ENCODE results near the gene WDR88.
"Not testable (repeated sequence)": the region's sequence is repeated elsewhere in the genome, so short reads cannot be mapped to it uniquely, and the experiment has no call there.

Gene WDR88

GRCh38 chr19:33132021-33132420, at the start of gene WDR88:
WDR88 (plus strand) TSS chr19:33132114; CDS start chr19:33132170, 56 bp downstream.
- DNase-seq (ENCODE audit: low spot score) = no peak

- no peak for DNase-seq (ENCODE audit: low spot score)
Measured at GRCh38 chr19:33085570-33086128, 46.3 kb upstream of the WDR88 start.

GRCh38 chr19:33086955-33087354, 45.0 kb upstream of the WDR88 start:
- no peak for DNase-seq (ENCODE audit: low spot score)

- DNase-seq (ENCODE audit: low spot score) = no peak
Measured at GRCh38 chr19:33089010-33089409, 42.9 kb upstream of the WDR88 start.

- DNase-seq (ENCODE audit: low spot score) = no peak
Measured at GRCh38 chr19:33090179-33090578, 41.7 kb upstream of the WDR88 start.

GRCh38 chr19:33093420-33094210, 38.3 kb upstream of the WDR88 start:
- DNase-seq (ENCODE audit: low spot score) = no peak

- no peak for DNase-seq (ENCODE audit: low spot score)
Measured at GRCh38 chr19:33094436-33095067, 37.4 kb upstream of the WDR88 start.

- DNase-seq (ENCODE audit: low spot score) = no peak
Measured at GRCh38 chr19:33096005-33096404, 35.9 kb upstream of the WDR88 start.

GRCh38 chr19:33098055-33098534, 33.8 kb upstream of the WDR88 start:
- DNase-seq (ENCODE audit: low spot score) = no peak

- no peak for DNase-seq (ENCODE audit: low spot score)
Measured at GRCh38 chr19:33100894-33101644, 30.8 kb upstream of the WDR88 start.

GRCh38 chr19:33102893-33103292, 29.0 kb upstream of the WDR88 start:
- no peak for DNase-seq (ENCODE audit: low spot score)

GRCh38 chr19:33108161-33108560, 23.8 kb upstream of the WDR88 start:
- DNase-seq (ENCODE audit: low spot score) = no peak

- DNase-seq (ENCODE audit: low spot score) = no peak
Measured at GRCh38 chr19:33110137-33110910, 21.6 kb upstream of the WDR88 start.

GRCh38 chr19:33111587-33111986, 20.3 kb upstream of the WDR88 start:
- DNase-seq (ENCODE audit: low spot score) = no peak

- DNase-seq (ENCODE audit: low spot score) = no peak
Measured at GRCh38 chr19:33114312-33114711, 17.6 kb upstream of the WDR88 start.

- DNase-seq (ENCODE audit: low spot score) = no peak
Measured at GRCh38 chr19:33117501-33117900, 14.4 kb upstream of the WDR88 start.

GRCh38 chr19:33118643-33119042, 13.3 kb upstream of the WDR88 start:
- no peak for DNase-seq (ENCODE audit: low spot score)

GRCh38 chr19:33124207-33125098, 7.5 kb upstream of the WDR88 start:
- no peak for DNase-seq (ENCODE audit: low spot score)

- peak; percentile 63 for DNase-seq (ENCODE audit: low spot score)
Measured at GRCh38 chr19:33125929-33126388, 6.0 kb upstream of the WDR88 start.

- DNase-seq (ENCODE audit: low spot score) = not testable (repeated sequence)
Measured at GRCh38 chr19:33126712-33127111, 5.2 kb upstream of the WDR88 start.
